ENCODE data around the gene WASHC3. TPM values are rescaled to one million over a fixed set of nuclear protein-coding genes. Genes with fewer than 3 reads are reported as not detected.

Gene WASHC3
- total and polyA plus RNA-seq, 10 of the 15 experiments (the other 5 are each of a cell fraction or from before 2014, with no cell fraction given): 18.8 to 106 (median 64.3) TPM

GRCh38 chr12:102061096-102061559 is 663 bp downstream of the WASHC3 start:
- CTCF ChIA-PET: interaction anchor here (1.0 to 1.6 kb wide), 6 partner anchors 19 to 142 kb away, joined by 3 to 6 read pairs (median 4); no protein-coding TSS in a partner anchor
- WGBS (ENCODE audit: insufficient coverage, insufficient replicate concordance, low lambda C conversion rate, missing lambda C conversion rate): 1% methylated on average over 9 of the region's 9 CpGs
- TF ChIP-seq FOS (IDR thresholded peaks at IDR 0.05; ENCODE audit: borderline replicate concordance, extremely low read depth, insufficient read length): no peak
- TF ChIP-seq IRF4 (IDR thresholded peaks at IDR 0.05; ENCODE audit: low read depth, low read length): 0 out of 2 replicates have a peak, but pooled peaks have one; percentile 16
- peak; percentile 89 for TF ChIP-seq RELB (IDR thresholded peaks at IDR 0.05; ENCODE audit: low read depth)
- no peak for TF ChIP-seq TCF12 (IDR thresholded peaks at IDR 0.05; ENCODE audit: low read depth, low read length)
- TF ChIP-seq PKNOX1 (IDR thresholded peaks at IDR 0.05): peak; percentile 47; the same call in 1 of the 2 replicates
- TF ChIP-seq, protein P1, sequence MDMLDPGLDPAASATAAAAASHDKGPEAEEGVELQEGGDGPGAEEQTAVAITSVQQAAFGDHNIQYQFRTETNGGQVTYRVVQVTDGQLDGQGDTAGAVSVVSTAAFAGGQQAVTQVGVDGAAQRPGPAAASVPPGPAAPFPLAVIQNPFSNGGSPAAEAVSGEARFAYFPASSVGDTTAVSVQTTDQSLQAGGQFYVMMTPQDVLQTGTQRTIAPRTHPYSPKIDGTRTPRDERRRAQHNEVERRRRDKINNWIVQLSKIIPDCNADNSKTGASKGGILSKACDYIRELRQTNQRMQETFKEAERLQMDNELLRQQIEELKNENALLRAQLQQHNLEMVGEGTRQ (IDR thresholded peaks at IDR 0.05; ENCODE audit: borderline replicate concordance, low read depth, low read length): no peak
- TF ChIP-seq CHD1 (IDR thresholded peaks at IDR 0.05; ENCODE audit: low read depth, low read length): peak; percentile 81; the same call in 1 of the 2 replicates
- TF ChIP-seq EZH2 (IDR thresholded peaks at IDR 0.05; ENCODE audit: borderline replicate concordance, control insufficient read depth, low read depth, low read length): no peak
- no peak for TF ChIP-seq CUX1 (IDR thresholded peaks at IDR 0.05; ENCODE audit: insufficient replicate concordance, low read depth, low read length)

More at GRCh38 chr12:102061096-102061559, 663 bp downstream of the WASHC3 start:
- H3K27ac ChIP-seq (ENCODE audit: control insufficient read depth, insufficient read depth): peak overlapping the region; percentile 96
- H4K20me1 ChIP-seq (ENCODE audit: control insufficient read depth, insufficient read depth): no peaks in the 10 kb centered on the region
- H3K4me3 ChIP-seq: peak overlapping the region; percentile 73
- peak overlapping the region; percentile 70 for H3K4me2 ChIP-seq (ENCODE audit: control insufficient read depth, insufficient read depth)
- RAD21 ChIA-PET (ENCODE audit: unreplicated experiment): interaction anchor here (0.5 to 2.2 kb wide), 13 partner anchors 9 to 420 kb away, joined by 3 to 15 read pairs (median 4); no protein-coding TSS in a partner anchor
- H3K9ac ChIP-seq (ENCODE audit: control insufficient read depth, insufficient read depth, low read length): peak overlapping the region; percentile 97
- FAIRE-seq (no peak), DNase-seq (ENCODE audit: low read depth, low spot score) (peak; percentile 71), ATAC-seq (peak; percentile 81)
- POLR2A ChIA-PET: interaction anchor here (0.6 to 2.2 kb wide), 14 partner anchors 11 to 231 kb away, joined by 3 to 9 read pairs (median 4); partner anchors contain the start of genes NUP37 and PARPBP
- peaks cover 6% of the 10 kb centered on the region for H3K79me2 ChIP-seq (ENCODE audit: control insufficient read depth, insufficient read depth, low read length)
- no peaks in the 10 kb centered on the region for H3K27me3 ChIP-seq (replicated peaks in 1 of 2; ENCODE audit: control insufficient read depth in 2 of 2, insufficient read depth in 2 of 2, low read length in 1 of 2)
- intact Hi-C loops (cut with micrococcal nuclease; ENCODE audit: unreplicated experiment) (loop anchor here (1.0 to 10.0 kb wide), 4 partner anchors 51 to 286 kb away; partner anchors contain the start of genes NUP37 and PARPBP), in situ Hi-C loops (cut with MboI) (no loop called here)
- H2AFZ ChIP-seq (ENCODE audit: control insufficient read depth, low read depth, low read length): peak overlapping the region; percentile 97
- BruUV-seq (replicated peaks): TSS peak; percentile 26
- H3K4me1 ChIP-seq (ENCODE audit: control insufficient read depth, insufficient read depth, low read length): peaks cover 10% of the 10 kb centered on the region; the same call in 1 of the 2 replicates
- H3K9me3 ChIP-seq (replicated peaks; ENCODE audit: control insufficient read depth, insufficient read depth, low read length): no peaks in the 10 kb centered on the region; the same call in 2 of the 3 replicates
- SMC1A ChIA-PET (ENCODE audit: uncharacterized antibody, unreplicated experiment): interaction anchor here (0.6 to 2.1 kb wide), 18 partner anchors 10 to 1284 kb away, joined by 3 to 11 read pairs (median 3); no protein-coding TSS in a partner anchor
- H3K36me3 ChIP-seq (ENCODE audit: control insufficient read depth in 2 of 2, insufficient read depth in 2 of 2, low read length in 1 of 2): no peaks in the 10 kb centered on the region; a peak in 1 of 4 replicates
